Non-pigmented ciliary epithelial cell (primary cell): Measurements from ENCODE around the gene VEGFD.

Experiments
- DNase-seq: peaks from one replicate; pipeline ENCODE4 v3.0.0-alpha.2; 2010; ENCODE audit warnings: low read depth

Gene VEGFD

GRCh38 chrX:15384304-15384703 is at the start of gene VEGFD:
VEGFD (minus strand) TSS chrX:15384413; CDS start chrX:15383946, 467 bp downstream.
- DNase-seq = peak; percentile 20

- no peak for DNase-seq
These were observed 46.4 kb upstream of the VEGFD start for GRCh38 chrX:15430584-15430983.

- DNase-seq = no peak
These were observed 45.9 kb upstream of the VEGFD start for GRCh38 chrX:15430076-15430475.

GRCh38 chrX:15425024-15425423 is 40.8 kb upstream of the VEGFD start:
- DNase-seq = no peak

- DNase-seq = no peak
These were observed 34.5 kb upstream of the VEGFD start for GRCh38 chrX:15418707-15419181.

GRCh38 chrX:15418041-15418706 is 34.0 kb upstream of the VEGFD start:
- peak; percentile 6 for DNase-seq

GRCh38 chrX:15416133-15416993 is 32.1 kb upstream of the VEGFD start:
- DNase-seq = no peak

GRCh38 chrX:15413101-15413500 is 28.9 kb upstream of the VEGFD start:
- no peak for DNase-seq

- no peak for DNase-seq
These were observed 26.7 kb upstream of the VEGFD start for GRCh38 chrX:15410947-15411346.

- no peak for DNase-seq
These were observed 26.2 kb upstream of the VEGFD start for GRCh38 chrX:15410430-15410829.

GRCh38 chrX:15405846-15406245 is 21.6 kb upstream of the VEGFD start:
- DNase-seq = no peak

- DNase-seq = no peak
These were observed 20.3 kb upstream of the VEGFD start for GRCh38 chrX:15404401-15405096.

GRCh38 chrX:15401378-15401777 is 17.2 kb upstream of the VEGFD start:
- no peak for DNase-seq

GRCh38 chrX:15399962-15400391 is 15.8 kb upstream of the VEGFD start:
- DNase-seq = no peak

GRCh38 chrX:15398874-15399273 is 14.7 kb upstream of the VEGFD start:
- DNase-seq = no peak

- DNase-seq = no peak
These were observed 11.6 kb upstream of the VEGFD start for GRCh38 chrX:15395789-15396188.

- no peak for DNase-seq
These were observed 7.6 kb upstream of the VEGFD start for GRCh38 chrX:15391850-15392249.

GRCh38 chrX:15382813-15383212 is 1.4 kb downstream of the VEGFD start:
- DNase-seq = no peak

GRCh38 chrX:15376956-15377355 is 7.3 kb downstream of the VEGFD start:
- no peak for DNase-seq

GRCh38 chrX:15373976-15374375 is 10.2 kb downstream of the VEGFD start:
- DNase-seq = no peak

GRCh38 chrX:15366506-15367352 is 17.5 kb downstream of the VEGFD start:
- DNase-seq = no peak

- no peak for DNase-seq
These were observed 24.5 kb downstream of the VEGFD start for GRCh38 chrX:15359701-15360100.
